Osteoblast (primary cell): ENCODE measurements around the gene EXD2. TPM values are rescaled to one million over a fixed set of nuclear protein-coding genes. Genes with fewer than 3 reads are reported as not detected.

Source experiments
- DNase-seq: peaks from one replicate; pipeline ENCODE4 v3.0.0; 2011; ENCODE audit warnings: low spot score, mixed read lengths; ENCODE audit not compliant: insufficient read length; ENCODE audit errors: missing footprints
- H2AFZ ChIP-seq: 2 replicates; pipeline ENCODE4 v1.6.0; 2011; ENCODE audit warnings: mild to moderate bottlenecking, low read length
- H3K27ac ChIP-seq: 2 replicates; pipeline ENCODE4 v1.5.1; 2011; ENCODE audit warnings: mild to moderate bottlenecking, low read depth, low read length, moderate library complexity
- H3K27me3 ChIP-seq: 2 replicates; pipeline ENCODE4 v1.6.0; 2012; ENCODE audit warnings: mild to moderate bottlenecking, control low read depth, inconsistent platforms, low read length, moderate library complexity; ENCODE audit not compliant: insufficient read depth
- H3K36me3 ChIP-seq: 2 replicates; pipeline ENCODE4 v1.5.1; 2011; ENCODE audit warnings: mild to moderate bottlenecking, low read length, control low read depth, moderate library complexity; ENCODE audit not compliant: insufficient read depth
- H3K4me1 ChIP-seq: 2 replicates; pipeline ENCODE4 v1.5.1; 2011; ENCODE audit warnings: mild to moderate bottlenecking, low read length, control low read depth, moderate library complexity; ENCODE audit not compliant: insufficient read depth
- H3K4me2 ChIP-seq: 2 replicates; pipeline ENCODE4 v1.6.0; 2011; ENCODE audit warnings: mild to moderate bottlenecking, low read length; ENCODE audit not compliant: insufficient read depth
- H3K4me3 ChIP-seq: fragments of 200-600 bp; sonication (generic); 3 replicates; pipeline ENCODE4 v1.5.1; 2012; ENCODE audit warnings: mild to moderate bottlenecking, low read length, inconsistent platforms; ENCODE audit not compliant: insufficient read depth
- H3K79me2 ChIP-seq: 2 replicates; pipeline ENCODE4 v1.6.0; 2012; ENCODE audit warnings: mild to moderate bottlenecking, low read length, control low read depth, inconsistent platforms; ENCODE audit not compliant: insufficient read depth
- H3K9me3 ChIP-seq: 2 replicates; pipeline ENCODE4 v1.5.1; 2011; ENCODE audit warnings: low read depth, low read length, control low read depth
- H4K20me1 ChIP-seq: 2 replicates; pipeline ENCODE4 v1.6.0; 2012; ENCODE audit warnings: mild to moderate bottlenecking, low read length, control low read depth; ENCODE audit not compliant: insufficient read depth
- total RNA-seq: library from RNA; depleted of rRNA; stranded (reverse); fragments of >200 nt; gene quantifications from 2 replicates; pipeline ENCODE4 v1.2.3, GENCODE V29; 2012
- TF ChIP-seq, protein P1 (sequence below): IDR thresholded peaks from 2 replicates; pipeline ENCODE4 v1.5.1; 2011; ENCODE audit warnings: mild to moderate bottlenecking, low read depth, low read length, moderate library complexity; ENCODE audit errors: extremely low read depth

Gene EXD2
- total RNA-seq, 1 donor, result 19.9 TPM

DNA sequence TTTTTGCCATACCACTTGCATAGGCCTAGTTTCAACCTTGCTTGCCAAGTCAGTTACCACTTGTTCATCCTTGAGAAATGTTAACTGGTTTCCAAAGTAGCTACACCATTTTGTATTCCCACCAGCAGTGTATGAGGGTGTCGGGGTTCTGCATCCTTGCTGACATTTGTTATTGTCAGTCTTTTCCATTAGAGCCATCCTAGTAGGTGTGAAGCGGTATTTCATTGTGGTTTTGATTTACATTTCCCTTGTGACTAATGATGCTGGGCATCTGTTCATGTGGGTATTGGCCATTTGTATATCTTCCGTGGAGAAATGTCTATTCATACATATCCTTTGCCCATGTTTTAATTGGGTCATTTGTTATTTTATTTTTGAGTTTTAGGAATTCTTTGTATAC, 41.1 kb downstream of the EXD2 start:
- no peaks in the 10 kb centered on the region for H3K4me1 ChIP-seq
- no peak for DNase-seq
- no peaks in the 10 kb centered on the region for H3K79me2 ChIP-seq
- no peaks in the 10 kb centered on the region for H3K27me3 ChIP-seq
- no peak overlapping the region for H2AFZ ChIP-seq
- no peaks in the 10 kb centered on the region for H3K9me3 ChIP-seq
- H3K4me3 ChIP-seq, result no peak overlapping the region
- H4K20me1 ChIP-seq, result no peaks in the 10 kb centered on the region
- peaks cover 8% of the 10 kb centered on the region for H3K36me3 ChIP-seq
- no peak overlapping the region for H3K4me2 ChIP-seq
- TF ChIP-seq, protein P1, sequence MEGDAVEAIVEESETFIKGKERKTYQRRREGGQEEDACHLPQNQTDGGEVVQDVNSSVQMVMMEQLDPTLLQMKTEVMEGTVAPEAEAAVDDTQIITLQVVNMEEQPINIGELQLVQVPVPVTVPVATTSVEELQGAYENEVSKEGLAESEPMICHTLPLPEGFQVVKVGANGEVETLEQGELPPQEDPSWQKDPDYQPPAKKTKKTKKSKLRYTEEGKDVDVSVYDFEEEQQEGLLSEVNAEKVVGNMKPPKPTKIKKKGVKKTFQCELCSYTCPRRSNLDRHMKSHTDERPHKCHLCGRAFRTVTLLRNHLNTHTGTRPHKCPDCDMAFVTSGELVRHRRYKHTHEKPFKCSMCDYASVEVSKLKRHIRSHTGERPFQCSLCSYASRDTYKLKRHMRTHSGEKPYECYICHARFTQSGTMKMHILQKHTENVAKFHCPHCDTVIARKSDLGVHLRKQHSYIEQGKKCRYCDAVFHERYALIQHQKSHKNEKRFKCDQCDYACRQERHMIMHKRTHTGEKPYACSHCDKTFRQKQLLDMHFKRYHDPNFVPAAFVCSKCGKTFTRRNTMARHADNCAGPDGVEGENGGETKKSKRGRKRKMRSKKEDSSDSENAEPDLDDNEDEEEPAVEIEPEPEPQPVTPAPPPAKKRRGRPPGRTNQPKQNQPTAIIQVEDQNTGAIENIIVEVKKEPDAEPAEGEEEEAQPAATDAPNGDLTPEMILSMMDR, result no peak
- no peak overlapping the region for H3K27ac ChIP-seq

DNA sequence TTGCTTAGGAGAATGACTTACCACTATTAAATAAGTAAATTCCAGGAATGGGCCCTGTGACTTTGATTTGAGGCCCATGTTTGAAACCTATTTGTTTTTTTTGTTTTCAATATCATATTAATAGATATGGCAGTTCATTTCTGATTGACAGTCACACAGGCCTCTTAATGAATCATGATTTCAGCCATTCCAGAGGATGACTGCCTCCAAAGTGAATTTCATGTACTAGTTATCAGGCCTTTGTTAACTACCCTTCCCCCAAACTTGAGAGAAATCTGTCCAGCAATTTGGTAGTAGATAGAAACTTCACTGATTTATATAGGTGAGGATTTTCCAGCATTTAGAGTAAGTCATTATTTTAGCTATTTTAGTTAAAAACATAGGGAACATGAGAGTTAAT, 42.8 kb downstream of the EXD2 start:
- TF ChIP-seq, protein P1, result no peak
- Histone ChIP-seq H3K4me3 (no peak overlapping the region), H4K20me1 (no peaks in the 10 kb centered on the region), H3K27ac (no peak overlapping the region), H3K4me1 (no peaks in the 10 kb centered on the region), H3K36me3 (peaks cover 11% of the 10 kb centered on the region), H3K79me2 (no peaks in the 10 kb centered on the region), H3K4me2 (no peak overlapping the region), H2AFZ (no peak overlapping the region), H3K27me3 (no peaks in the 10 kb centered on the region), H3K9me3 (no peaks in the 10 kb centered on the region)
- DNase-seq, result no peak

DNA sequence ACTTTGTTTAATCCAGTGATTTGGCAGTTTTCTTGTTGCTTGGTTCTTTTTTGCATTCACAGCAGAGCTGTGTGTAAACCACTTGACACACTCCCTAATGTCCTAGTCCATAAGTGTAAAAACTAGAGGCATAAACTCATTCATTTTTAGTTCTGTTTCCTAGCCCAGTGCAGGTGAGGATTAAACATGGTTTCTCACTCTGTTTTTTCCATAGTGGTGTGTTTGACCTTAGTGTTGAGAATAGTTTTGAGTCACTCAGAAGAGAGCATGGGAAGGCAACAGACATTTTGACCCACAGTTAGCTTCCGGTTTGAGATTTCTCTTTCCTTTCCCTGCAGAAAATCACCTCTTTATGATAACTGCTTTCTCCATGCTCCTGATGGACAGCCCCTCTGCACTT, 44.4 kb downstream of the EXD2 start:
- Histone ChIP-seq H3K27ac (no peak overlapping the region), H3K36me3 (peaks cover 11% of the 10 kb centered on the region), H3K79me2 (no peaks in the 10 kb centered on the region), H3K27me3 (no peaks in the 10 kb centered on the region), H3K9me3 (no peaks in the 10 kb centered on the region), H3K4me2 (no peak overlapping the region), H3K4me3 (no peak overlapping the region), H3K4me1 (no peaks in the 10 kb centered on the region), H2AFZ (no peak overlapping the region), H4K20me1 (no peaks in the 10 kb centered on the region)
- DNase-seq, result no peak
- TF ChIP-seq, protein P1, result no peak

DNA sequence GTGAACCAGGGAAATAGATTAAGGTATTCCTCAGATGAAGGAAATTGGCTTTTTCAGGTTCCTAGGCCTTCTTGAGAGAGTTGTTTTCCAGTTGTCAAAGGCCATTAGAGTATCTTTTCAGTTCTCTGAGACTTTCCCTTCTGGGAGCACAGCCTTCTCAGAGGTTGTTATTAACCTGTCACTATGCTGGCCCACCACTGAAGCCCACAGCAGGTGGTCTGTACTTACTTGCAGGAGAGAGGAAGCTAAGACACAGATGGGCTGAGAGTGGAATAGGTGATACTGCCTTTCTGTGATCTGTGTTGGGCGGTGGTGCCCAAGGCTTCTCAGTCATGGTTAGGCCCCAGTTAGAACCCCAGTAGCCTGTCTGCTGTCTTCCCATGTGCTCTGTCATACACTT, 45.8 kb downstream of the EXD2 start:
- Histone ChIP-seq H3K9me3 (no peaks in the 10 kb centered on the region), H3K27me3 (no peaks in the 10 kb centered on the region), H3K4me2 (no peak overlapping the region), H4K20me1 (no peaks in the 10 kb centered on the region), H3K4me1 (no peaks in the 10 kb centered on the region), H2AFZ (no peak overlapping the region), H3K4me3 (no peak overlapping the region), H3K36me3 (peaks cover 6% of the 10 kb centered on the region), H3K79me2 (no peaks in the 10 kb centered on the region), H3K27ac (no peak overlapping the region)
- TF ChIP-seq, protein P1, result no peak
- no peak for DNase-seq
